Measurements from ENCODE around the gene TMEM134. TPM values are rescaled to one million over a fixed set of nuclear protein-coding genes. Genes with fewer than 3 reads are reported as not detected.

TMEM134 gene
- total RNA-seq, 4 donors from 2014 or later: 69.0 to 138 (median 95.8) TPM

GRCh38 chr11:67436459-67437081 is 32.5 kb downstream of the TMEM134 start:
- TF ChIP-seq POLR2A (IDR thresholded peaks at IDR 0.05): no peak
- no peak for TF ChIP-seq CTCF (IDR thresholded peaks at IDR 0.05)
- peaks cover 5 to 24% of the 10 kb centered on the region in 2 donors for H3K4me1 ChIP-seq
- intact Hi-C loops (cut with DNase I): no loop called here
- no peak overlapping the region for H3K27ac ChIP-seq
- H3K4me3 ChIP-seq (replicated peaks in 1 of 3): no peak overlapping the region
- no peak for DNase-seq
- no peaks in the 10 kb centered on the region for H3K27me3 ChIP-seq
- H3K9me3 ChIP-seq: no peaks in the 10 kb centered on the region
- 65 to 72% methylated on average over 6 of the region's 6 CpGs for WGBS, 2 donors
- peaks cover 42 to 43% of the 10 kb centered on the region in 2 donors for H3K36me3 ChIP-seq

- WGBS, 2 donors: 87 to 95% methylated on average over 14 of the region's 38 CpGs
- Histone ChIP-seq H3K27ac (no peak overlapping the region), H3K9me3 (no peaks in the 10 kb centered on the region), H3K27me3 (no peaks in the 10 kb centered on the region), H3K4me3 (replicated peaks in 1 of 3) (no peak overlapping the region), H3K36me3 (peaks cover 40 to 46% of the 10 kb centered on the region in 2 donors), H3K4me1 (peaks cover 5 to 22% of the 10 kb centered on the region in 2 donors)
- TF ChIP-seq CTCF (IDR thresholded peaks at IDR 0.05) (no peak), POLR2A (IDR thresholded peaks at IDR 0.05) (no peak)
- intact Hi-C loops (cut with DNase I): no loop called here
- no peak for DNase-seq
These were observed 33.2 kb downstream of the TMEM134 start for GRCh38 chr11:67435727-67436458.

- peaks cover 5 to 15% of the 10 kb centered on the region in 2 donors for H3K4me1 ChIP-seq
- H3K36me3 ChIP-seq: peaks cover 40 to 41% of the 10 kb centered on the region in 2 donors
- no peaks in the 10 kb centered on the region for H3K27me3 ChIP-seq
- H3K4me3 ChIP-seq (replicated peaks in 1 of 3): no peak overlapping the region
- no peak for DNase-seq
- 87 to 90% methylated on average over 9 to 26 of the region's 26 CpGs for WGBS, 2 donors
- no peaks in the 10 kb centered on the region for H3K9me3 ChIP-seq
- no peak overlapping the region for H3K27ac ChIP-seq
- intact Hi-C loops (cut with DNase I): no loop called here
- TF ChIP-seq CTCF (IDR thresholded peaks at IDR 0.05) (no peak), POLR2A (IDR thresholded peaks at IDR 0.05) (no peak)
These were observed 33.9 kb downstream of the TMEM134 start for GRCh38 chr11:67435031-67435726.

- intact Hi-C loops (cut with DNase I): no loop called here
- Histone ChIP-seq H3K27ac (no peak overlapping the region), H3K4me3 (replicated peaks in 1 of 3) (no peak overlapping the region), H3K36me3 (peaks cover 40 to 41% of the 10 kb centered on the region in 2 donors), H3K27me3 (no peaks in the 10 kb centered on the region), H3K4me1 (peaks cover 2 to 15% of the 10 kb centered on the region in 2 donors), H3K9me3 (no peaks in the 10 kb centered on the region)
- TF ChIP-seq CTCF (IDR thresholded peaks at IDR 0.05) (no peak), POLR2A (IDR thresholded peaks at IDR 0.05) (no peak)
- no peak for DNase-seq
- WGBS, 2 donors: 85% methylated on average over 14 of the region's 23 CpGs; no CpG with 5 or more reads in 1 of the 2 donors
These were observed 34.6 kb downstream of the TMEM134 start for GRCh38 chr11:67434395-67434881.

Measured in thyroid gland (tissue), 4 donors.